GM19397 (cell line): ENCODE measurements around the gene NPPA.
"Not testable (repeated sequence)": the region's sequence is repeated elsewhere in the genome, so short reads cannot be mapped to it uniquely, and the experiment has no call there.

Source experiments
- ATAC-seq: cut with Tn5 transposase; IDR thresholded peaks from one replicate; pipeline ENCODE4 v1.9.1; 2021; ENCODE audit warnings: mild to moderate bottlenecking, moderate library complexity; ENCODE audit not compliant: unreplicated experiment

Gene NPPA

GRCh38 chr1:11847667-11848372 lies at the start of gene NPPA:
TSS of gene NPPA (minus strand) at chr1:11847783. CDS start at chr1:11847684, 99 bp downstream.
- no peak for ATAC-seq

DNA sequence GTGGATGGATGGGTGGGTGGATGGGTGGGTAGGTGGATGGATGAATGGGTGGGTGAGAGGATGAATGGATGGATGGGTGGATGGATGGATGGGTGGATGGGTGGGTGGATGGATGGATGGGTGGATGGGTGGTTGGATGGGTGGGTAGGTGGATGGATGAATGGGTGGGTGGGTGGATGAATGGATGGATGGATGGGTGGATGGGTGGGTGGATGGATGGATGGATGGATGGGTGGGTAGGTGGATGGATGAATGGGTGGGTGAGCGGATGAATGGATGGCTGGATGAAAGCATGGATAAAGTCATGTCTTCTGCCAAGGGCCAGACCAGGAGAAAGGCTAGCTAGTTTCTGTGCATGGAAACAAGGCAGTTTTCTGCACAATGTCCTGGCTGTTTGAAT lies 46.9 kb upstream of the NPPA start:
- ATAC-seq, result not testable (repeated sequence)

GRCh38 chr1:11893907-11894251 lies 46.3 kb upstream of the NPPA start:
- ATAC-seq, result no peak

GRCh38 chr1:11891433-11892186 lies 44.0 kb upstream of the NPPA start:
- ATAC-seq, result no peak

- ATAC-seq, result no peak
Measured at GRCh38 chr1:11888877-11889208, 41.3 kb upstream of the NPPA start.

DNA sequence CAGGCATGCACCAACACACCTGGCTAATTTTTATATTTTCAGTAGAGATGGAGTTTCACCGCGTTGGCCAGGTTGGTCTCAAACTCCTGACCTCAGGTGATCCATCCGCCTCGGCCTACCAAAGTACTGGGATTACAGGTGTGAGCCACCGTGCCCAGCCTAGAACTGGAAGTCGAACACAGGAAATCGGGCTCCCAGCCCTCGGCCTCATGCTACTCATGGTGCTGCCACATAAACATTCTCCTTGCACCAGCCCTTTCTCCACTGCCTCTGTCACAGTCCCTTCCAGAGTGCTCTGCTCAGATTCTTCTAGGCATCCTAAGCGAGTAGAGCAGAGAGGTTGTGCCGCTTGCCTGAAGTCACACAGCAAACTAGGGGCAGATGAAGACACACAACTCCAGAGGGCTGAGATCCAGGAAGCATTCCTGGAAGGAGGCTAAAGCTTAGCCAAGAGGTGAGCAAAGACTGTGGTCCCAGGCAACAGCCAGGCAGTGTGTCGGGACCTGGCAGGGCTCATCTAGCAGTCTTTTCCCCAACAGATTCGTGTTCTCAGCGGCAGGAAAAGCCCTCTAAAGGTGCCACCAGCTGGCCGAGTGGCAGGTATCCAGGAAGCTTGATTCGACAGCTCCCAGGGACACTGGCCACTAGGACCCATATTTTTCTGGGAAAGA lies 40.8 kb upstream of the NPPA start:
- ATAC-seq, result no peak

DNA sequence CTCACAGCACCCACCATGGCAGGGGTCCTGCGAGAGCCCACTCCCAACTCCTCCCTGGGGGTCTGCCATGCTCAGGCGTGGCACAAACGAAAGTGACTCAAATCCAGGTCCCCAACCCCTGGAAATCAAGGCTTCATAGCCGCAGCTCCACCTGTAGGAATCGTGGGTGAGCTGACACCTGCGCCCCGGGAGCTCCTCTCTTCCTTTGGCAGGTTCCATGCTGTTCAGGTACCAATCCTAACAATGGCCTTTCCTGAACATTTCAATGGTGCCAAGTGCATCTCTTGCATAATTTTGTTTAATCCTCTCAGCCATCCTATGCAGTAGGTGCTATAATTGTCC lies 40.1 kb upstream of the NPPA start:
- ATAC-seq, result no peak

DNA sequence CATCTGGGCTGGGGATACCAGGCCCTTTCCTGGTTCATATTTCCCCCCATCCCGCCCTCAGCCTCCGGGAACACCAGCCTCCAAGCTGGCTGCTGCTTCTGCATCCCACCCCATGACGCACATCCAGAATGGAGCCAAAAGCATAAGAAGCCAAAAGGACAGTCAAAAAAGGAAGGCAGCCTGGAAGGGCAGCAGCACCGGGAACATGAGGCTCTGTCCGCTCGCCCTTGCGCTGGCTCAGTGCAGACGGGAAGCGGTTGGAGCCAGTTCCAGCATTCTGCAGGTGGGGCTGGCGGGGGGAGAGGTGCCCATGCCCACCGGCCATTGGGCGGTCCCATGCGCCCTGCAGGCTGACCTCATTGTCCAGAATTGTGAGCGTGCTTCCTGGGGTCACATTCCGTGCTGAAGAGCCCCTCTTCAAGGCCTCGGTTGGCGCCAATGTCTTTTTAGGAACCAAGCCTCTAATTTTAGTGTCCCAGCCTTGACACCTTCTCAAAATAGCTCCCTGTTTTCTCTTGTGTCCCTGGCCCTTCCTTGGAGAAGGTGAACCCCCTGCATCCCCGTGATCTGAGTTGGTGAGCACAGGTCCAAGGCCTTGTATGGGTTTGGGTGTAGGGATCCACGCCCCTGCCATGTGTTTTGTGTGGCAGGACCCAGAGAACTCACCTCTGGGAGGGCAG lies 39.5 kb upstream of the NPPA start:
- no peak for ATAC-seq

GRCh38 chr1:11885916-11886315 lies 38.3 kb upstream of the NPPA start:
- no peak for ATAC-seq

DNA sequence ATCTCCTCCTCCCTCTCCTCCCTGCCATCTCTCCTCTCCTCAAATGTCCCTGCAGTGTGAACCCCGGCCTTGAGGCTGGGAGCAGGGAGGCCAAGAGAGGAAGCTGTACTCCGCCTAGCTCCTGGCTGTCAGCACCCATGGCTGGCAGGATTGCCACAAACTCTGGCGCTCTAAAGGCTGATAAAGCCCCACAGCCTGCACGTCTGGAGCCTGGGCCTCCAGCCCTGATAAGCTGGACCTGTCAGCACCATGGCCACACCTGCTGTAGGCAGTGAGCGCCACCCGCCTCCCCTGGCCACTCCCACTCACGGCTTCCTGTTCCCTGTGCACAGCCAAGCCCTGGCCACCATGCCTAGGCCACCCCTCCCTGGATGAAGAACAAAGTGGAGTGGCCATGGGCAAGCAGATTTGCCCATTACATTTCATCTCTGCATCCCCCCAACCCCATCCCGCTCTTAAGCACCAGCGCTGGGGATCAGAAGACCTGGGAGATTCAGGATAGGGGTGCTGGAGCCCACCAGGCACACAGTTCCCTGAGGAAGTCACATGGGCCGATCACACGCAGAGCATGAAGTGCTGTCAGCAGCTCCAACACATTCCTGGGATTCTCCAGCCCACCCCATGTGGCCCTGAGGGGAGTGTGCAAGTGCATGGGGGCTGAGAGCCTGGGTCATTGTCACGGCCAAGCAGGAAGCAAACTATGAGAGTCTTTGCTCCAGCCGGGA lies 35.4 kb upstream of the NPPA start:
- no peak for ATAC-seq

- ATAC-seq, result no peak
Measured at GRCh38 chr1:11881749-11882441, 34.3 kb upstream of the NPPA start.

DNA sequence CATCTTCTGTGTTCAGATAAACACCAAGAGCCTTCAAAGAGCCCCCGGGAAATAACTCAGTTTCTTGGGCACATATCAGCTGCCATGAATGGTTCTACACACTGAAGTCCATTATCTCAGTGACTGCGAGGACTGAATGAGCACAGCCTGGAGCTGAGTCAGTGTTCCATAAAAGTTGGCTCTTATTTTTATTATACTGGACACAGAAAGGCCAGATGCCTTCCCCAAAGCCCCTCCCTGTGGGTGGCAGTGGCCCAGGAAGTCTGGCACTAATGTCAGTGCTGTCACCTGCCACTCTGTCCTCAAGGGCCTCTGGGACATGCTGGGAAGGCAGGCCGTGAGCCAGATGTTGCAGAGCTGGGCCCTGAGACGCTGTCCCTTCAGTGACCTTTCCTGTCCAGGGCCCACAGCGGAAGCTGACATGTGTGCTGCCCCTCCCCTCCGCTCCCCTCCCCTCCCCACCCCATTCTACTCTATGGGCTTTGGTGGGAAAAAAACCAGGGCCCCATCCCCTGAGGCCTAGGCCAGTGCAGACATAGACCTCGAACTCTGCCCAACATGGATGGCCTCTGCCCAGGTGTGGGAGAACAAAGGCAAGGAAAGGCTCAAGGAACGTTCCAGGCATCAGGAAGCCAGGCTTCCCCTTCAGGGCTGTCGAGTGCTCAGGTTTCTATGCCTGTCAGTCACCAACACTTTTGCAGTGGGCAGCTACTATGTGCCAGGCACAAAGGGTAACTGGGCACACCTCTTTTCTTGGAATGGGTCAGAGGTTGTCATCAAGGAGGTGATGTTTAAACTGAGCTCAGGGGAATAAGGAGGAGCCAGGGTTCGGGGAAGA lies 33.5 kb upstream of the NPPA start:
- no peak for ATAC-seq

GRCh38 chr1:11880181-11880575 lies 32.6 kb upstream of the NPPA start:
- no peak for ATAC-seq

GRCh38 chr1:11879311-11880180 lies 32.0 kb upstream of the NPPA start:
- ATAC-seq, result no peak

GRCh38 chr1:11878891-11879190 lies 31.3 kb upstream of the NPPA start:
- no peak for ATAC-seq

DNA sequence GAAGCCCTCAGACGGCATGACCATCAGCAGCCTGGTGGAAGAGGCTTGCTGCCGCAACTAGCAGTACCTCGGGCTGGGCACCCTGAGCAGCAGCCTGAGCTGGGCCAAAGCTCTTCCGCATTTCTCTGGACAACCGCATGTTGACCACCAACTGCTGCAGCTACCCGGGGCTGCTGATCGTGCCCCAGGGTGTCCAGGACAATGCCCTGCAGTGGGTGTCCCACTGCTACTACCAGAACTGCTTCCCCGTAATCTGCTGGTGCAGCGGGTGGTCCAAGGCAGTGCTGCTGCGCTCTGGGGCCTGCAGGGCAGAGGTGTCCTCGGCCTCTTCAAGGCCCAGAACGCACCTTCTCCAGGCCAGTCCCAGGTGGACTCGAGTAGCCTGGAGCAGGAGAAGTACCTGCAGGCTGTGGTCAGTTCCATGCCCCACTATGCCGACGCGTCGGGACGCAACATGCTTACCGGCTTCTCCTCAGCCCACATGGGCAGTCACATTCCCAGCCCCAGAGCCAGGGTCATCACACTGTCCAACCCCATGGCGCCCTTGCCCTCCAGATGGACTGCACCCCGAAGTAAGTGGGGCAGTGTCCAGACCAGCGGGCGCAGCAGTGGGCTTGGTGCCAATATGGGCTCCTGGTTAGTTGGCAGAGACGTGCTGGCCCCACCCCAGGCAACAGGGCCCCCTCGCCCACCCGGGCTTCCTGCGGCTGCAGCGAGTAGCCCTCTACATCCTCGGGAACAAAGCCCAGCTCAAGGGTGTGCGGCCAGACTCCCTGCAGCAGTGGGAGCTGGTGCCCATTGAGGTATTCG lies 30.7 kb upstream of the NPPA start:
- no peak for ATAC-seq

DNA sequence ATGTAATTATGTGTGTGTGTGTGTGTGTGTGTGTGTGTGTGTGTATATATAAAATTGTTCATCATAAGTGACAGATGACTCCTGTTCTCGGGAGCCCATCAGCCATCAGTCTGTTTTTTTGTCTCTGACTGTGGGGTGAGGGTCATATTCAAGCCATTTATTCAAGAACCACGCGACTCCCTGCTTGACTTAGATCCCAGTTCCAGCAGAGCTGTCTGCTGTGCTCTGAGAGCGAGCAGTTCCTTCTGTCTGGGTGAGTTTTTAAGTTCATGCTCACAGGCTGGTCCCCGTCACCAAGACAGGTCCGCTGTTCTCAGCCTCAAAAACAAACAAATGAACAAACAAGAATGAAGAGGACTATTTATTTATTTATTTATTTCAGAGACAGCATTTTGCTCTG lies 29.5 kb upstream of the NPPA start:
- ATAC-seq, result no peak

GRCh38 chr1:11875094-11875493 lies 27.5 kb upstream of the NPPA start:
- no peak for ATAC-seq
